CD4-positive, alpha-beta T cell treated with Interleukin-21 for 1 hour (primary cell): ENCODE results near the gene SETDB1.

Source experiments
- DNase-seq: peaks from one replicate; pipeline ENCODE4 v3.0.0-alpha.2; 2020

Gene SETDB1

DNA sequence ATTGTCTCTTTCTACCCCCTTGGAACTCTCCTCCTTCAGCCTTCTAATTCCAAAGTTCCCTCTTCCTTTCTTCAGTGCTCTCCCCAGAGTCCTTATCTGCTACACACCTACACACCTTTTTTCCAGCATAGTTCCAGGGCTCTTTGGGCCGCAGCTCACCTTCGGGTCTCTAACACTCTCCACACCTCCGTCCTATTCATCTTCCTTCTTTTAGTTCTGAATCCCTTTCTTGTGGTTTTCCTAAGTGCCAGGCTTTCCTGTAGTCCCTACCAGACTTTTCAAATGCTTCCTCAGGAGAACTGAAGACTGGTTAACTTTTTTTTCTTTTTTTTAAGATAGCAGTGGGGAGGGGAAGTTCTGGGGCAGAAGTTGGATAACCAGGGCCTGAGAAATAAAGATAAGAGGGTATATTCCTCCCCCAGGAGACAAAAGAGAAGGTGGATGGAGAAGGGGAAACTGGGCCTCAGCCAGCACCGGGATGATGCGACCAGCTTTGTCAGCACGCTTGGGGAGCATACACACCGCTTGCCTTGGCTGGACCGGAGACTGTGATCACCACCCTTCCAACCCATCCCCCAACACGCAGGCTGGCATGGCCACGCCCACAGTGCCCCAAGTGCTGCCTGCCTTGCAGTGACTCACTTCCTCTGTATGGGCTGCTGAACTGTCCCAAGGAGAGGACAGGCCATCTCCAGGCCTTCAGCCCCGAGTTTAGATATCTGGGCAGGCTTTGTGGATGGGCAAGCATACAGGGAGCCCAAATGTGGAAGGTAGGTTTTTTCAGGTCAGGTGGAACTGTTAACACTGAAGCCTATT, 50.9 kb downstream of the SETDB1 start:
- peak; percentile 84 for DNase-seq

DNA sequence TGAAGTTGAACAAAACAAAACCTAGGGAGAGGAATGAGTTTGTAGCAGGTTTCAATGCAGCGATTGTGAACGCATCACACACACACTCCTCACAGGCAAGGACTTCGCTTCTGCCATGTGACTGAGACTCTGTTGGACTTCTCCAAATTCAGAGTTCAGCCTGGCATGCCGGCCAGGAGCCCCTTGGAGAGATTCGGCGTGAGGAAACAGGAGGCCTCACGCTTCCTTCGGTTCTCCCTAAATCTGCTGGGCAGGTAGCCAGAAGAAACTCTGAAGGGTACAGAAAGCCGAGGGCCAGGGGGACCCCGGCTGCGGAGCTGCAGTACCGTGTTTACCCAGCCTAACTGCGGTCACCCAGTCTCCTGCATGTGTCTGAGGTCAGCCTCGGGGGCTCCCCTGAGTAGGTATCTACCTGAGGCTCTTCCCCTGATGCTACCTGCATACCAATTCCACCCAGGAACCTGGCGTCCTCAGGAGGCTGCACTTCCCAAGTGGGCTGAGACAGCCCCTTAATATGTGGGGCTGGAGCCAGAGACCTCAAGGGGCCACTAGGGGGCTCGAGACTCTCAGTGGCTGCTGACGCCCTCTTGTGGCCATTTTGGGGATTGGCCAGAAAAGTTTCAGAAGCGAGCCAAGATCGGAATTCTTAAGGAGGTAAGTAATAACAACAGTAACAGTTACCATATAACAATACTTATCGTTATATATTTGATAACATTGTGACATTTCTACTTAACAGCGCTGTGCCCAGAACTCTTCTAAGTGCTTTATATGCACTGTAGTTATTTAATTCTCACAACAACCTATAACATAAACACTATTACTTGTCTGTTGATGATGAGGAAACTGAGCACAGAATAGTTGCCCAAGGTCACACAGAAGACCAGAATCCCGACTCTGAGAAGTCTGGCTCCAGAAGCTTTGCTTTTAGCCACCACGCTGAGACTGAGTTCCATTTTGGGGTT, 53.2 kb downstream of the SETDB1 start:
- peak; percentile 91 for DNase-seq

DNA sequence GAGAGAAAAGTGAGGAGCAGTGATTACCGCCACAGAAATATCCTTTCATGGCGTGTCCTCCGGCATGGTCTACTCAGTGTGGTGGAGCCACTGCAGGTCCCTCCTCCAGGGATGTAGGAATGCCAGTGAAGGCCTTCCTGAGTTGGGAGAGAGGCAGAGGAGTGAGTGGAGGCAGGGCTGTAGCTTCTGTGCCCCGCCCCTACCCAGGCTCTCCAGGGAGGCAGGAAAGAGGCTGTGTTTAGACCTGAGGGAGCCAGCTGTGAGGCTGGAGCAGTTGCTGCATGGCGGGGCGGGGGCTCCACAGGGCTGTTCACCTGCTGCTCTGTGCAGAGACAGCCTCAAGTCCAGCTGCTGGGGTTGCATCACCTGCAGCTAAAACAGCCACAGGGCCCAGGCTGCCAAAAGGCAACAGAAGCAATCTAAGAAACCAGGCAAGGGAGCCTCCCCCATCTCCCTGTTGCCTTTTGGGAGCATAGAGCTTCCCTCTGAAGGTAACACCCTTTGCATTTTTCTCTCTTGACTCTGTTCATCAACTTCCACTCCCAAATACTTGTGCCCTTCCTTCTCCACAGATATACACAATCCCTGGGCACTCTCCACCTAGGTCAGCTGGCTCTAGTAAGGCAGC, 55.1 kb downstream of the SETDB1 start:
- no peak for DNase-seq

DNA sequence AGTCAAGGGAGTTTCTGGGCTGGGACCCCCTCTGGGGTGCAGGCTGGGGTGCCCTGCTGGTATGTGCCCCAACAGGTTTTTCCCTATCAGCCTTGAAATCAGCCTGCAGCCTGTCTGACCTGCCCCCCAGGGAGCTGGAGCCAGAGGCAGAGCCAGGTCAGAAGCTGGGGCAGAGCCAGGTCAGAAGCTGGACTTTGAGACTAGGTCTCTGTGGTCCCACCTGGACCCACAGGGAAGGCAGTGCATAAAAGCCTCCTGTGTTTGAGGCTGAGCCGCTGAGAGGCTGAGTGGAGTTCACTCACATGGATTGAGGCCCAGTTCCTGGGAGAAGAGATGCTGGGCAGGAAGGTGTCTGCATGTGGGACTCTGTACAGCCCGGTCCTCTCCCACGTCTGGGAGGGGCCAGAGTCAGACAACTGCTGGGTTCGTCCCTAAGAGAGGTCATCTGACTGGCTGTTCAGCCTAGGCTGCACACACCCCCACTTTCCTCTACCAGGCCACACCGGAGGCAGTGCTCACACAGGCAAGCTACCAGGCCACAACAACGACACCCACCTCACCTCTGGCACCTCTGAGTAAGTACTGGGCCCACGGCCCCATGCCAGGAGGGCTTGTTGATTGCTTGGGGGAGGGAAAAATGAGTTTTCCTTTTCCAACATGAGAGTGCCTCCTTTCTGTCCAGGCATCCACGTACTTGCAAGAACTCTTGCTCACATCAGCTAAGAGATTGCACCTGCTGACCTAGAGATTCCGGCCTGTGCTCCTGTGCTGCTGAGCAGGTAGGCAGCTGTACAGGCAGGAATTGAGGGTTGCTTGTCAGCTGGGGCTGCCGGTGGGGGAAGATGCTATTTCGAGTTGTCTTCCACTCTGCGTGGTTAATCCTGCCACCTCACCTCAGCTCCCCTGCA, 55.9 kb downstream of the SETDB1 start, which contains the start of gene ANXA9:
TSS of gene ANXA9 (plus strand) at position 488 of the 908 bp plus-strand sequence. CDS start 814 bp downstream, outside the sequence.
- no peak for DNase-seq

DNA sequence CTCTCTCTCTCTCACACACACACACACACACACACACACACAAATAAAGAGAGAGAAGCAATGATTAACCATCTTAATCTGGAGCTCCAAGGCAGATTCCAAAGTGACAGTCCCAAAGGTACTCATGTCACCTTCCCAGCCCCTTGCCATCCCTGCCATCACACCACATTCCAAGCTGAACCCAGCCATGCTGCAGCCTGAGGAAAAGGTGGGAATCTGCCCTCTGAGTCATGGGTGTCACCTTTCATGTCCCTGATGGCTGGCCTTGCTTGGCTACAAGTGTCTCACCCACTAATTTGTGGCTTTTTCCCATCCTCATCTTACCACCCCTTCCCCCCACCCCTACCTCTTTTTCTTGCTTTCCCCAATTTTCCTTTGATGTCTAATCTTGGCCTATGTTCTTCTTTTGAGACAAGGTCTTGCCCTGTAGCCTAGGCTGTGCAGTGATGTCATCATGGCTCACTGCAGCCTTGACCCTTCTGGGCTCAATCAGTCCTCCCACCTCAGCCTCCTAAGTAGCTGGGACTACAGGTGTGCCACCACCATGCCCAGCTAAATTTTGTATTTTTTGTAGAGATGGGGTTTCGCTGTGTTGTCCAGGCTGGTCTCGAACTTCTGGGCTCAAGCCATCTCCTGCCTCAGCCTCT, 59.1 kb downstream of the SETDB1 start:
- no peak for DNase-seq

DNA sequence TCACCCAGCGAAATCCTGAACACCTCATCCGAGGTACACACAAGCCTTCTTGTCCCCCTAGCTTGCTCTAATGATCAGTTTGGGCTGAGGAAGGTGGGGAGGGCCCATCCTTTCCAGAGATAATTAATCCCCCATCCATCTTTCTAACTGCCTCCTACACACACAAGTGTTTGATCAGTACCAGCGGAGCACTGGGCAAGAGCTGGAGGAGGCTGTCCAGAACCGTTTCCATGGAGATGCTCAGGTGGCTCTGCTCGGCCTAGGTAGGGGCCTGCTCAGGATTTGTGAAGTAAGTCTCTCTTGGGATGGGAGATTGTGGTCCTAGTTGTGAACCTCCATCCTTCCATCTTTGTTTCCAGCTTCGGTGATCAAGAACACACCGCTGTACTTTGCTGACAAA, 61.8 kb downstream of the SETDB1 start:
- DNase-seq: no peak

DNA sequence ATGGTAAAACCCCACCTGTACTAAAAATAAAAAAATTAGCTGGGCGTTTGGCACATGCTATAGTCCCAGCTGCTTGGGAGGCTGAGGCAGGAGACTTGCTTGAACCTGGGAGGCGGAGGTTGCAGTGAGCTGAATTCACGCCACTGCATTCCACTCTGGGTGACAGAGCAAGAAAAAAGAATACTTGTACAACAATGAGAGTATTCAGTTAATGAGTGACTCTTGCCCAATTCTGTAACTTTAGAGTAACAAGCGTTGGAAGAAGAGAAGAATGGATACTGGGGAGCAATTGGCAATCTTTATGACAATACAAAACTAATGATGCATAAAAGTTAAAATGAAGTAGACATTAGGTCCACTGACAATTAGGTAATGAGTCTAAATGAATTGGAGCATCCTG, 66.5 kb downstream of the SETDB1 start:
- no peak for DNase-seq

DNA sequence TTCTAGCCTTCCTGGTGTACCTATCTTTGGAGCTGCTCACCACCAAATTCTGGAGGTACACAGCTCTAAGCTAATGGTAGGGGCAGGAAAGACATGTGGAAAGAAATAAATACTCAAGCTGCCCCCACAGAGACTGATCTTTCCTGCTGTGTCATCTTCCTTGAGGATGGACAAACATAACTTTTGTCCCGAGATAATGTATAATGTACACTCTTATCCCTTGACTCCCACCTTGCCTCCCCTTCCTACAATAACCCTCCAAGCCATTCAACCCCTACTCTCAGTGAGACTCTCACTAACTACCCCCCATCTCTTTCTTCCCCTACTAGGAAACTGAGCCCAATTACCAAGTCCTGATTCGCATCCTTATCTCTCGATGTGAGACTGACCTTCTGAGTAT, 68.1 kb downstream of the SETDB1 start:
- DNase-seq: no peak

DNA sequence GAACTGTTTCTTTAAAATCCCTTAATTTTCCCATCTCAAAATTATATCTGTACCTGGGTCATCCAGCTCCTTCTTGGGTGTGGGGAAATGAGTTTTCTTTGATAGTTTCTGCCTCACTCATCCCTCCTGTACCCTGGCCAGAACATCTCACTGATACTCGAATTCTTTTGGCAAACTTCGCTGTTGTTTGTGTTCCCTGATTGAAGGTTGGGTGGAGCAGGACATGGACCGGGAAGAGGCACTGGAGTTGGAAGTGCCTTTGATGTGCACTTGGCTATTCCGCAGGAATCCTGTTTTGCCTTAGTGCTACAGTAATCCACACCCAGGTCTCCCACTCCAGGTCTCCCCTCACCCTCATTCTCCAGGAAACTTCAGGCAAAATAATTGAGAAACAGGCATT, 69.3 kb downstream of the SETDB1 start:
- no peak for DNase-seq

DNA sequence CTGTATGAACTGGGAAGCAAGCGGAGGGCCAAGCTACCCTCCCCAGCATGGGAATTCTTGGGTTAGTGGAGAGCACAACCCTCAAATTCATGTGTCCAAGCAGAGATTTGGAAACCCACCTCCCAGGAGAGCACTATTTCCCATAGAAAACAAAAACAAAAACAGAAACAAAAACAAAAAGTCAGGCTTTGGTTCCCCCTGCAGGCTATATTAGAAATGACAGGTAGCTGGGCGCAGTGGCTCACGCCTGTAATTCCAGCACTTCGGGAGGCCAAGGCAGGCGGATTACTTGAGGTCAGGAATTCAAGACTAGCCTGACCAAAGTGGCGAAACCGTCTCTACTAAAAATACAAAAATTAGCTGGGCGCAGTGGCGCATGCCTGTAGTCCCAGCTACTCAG, 69.7 kb downstream of the SETDB1 start:
- DNase-seq: peak; percentile 54

DNA sequence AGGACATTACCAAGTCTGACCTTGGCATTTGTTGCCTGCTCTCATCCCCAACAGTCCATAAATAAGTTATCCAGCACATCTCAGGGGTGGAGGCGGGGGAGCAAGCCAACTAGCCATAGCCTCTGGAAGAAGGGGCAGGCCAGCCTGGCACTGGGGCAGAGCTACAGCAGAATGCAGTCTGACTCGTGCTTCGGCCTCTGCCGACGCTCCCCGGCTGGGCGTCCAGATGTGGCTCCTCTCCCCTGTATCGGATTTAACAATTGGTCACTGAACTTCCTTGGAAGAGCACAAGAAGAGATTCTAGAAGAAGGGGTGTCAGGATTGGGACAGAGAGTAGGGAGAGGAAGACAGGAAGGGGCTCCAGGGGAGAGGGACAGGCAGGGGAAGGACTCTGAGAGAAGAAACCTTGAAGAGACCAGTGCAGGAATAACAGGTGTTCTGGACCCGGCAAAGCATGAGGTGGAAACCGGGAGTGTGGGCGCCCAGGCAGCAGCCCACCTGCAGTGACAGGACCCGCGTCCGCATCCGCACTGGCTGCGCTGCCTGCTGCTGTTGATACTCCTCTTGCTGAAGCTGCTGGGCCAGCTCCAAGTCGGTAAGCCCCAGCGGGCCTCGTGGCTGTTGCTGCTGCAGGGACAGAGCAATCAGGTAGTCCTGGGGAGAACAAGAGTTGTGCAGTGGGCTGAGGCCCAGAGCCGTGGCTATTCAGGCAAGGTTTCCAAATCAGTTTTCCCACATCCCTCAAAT, 71.1 kb downstream of the SETDB1 start:
- DNase-seq: no peak

DNA sequence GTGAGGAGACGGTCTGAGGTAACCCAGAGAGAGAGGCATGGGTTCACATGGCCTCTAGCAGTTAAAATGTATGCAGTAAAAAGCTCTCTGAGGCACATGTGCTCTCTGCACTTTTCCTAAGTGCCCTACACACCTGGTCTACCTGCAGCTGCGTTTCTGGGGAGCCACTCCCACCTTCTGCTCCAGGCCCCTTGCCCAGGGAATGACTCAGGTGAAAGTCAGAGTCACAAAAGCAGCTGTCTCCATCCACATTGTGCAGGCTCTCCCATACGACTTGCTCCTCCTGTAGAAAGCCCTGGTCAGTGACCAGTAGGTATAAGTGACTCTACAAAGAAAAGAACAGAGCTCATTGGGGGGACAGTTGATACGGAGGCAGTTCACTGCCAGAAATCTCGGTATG, 71.8 kb downstream of the SETDB1 start:
- DNase-seq: no peak

DNA sequence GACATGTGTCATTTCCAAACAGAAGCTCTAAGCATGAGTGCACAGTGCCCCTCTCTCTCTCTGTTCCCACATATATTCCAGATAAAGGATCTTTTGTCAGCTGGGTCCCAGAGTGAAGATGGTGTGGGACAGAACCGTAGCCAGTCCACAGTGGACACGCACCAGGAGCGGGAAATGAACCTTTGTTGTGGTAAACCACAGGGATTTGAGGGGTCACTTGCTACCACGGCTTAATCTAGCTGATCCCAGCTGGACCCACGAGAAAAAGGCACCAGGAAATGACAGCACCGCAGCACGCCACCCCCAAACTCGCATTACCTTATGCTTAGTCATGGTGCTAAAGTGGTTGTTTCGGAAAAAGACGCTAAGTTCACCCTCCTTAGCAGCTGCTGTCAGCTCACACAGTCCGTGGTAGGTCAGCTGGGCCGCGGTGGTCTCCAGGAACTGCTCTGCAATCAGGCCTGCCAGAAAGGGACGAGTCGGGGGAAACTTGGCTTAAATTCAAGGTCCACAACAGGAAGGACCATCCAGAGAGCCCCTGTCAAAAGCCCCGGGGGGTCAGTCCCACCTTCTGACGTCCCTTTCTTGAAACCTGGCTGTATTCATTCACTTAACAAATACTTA, 73.0 kb downstream of the SETDB1 start:
- DNase-seq: no peak

DNA sequence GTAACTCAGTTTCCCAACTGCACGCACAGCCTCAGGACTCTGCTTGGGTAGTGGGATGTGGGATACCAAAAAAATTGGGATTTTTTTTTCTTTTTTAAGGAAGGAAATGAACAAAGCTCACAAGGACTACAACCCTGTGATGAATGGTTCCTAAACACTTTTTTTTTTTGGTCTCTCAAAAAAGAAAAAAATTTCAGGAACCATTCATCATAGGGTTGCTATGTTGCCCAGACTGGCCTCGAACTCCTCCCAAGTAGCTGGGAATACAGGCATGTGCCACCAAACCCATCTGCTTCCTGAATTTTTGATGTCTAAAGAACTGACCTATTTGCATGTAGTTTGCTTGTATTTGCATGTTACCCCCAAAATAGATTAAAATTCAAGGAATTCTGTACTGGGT, 73.8 kb downstream of the SETDB1 start:
- DNase-seq: no peak

DNA sequence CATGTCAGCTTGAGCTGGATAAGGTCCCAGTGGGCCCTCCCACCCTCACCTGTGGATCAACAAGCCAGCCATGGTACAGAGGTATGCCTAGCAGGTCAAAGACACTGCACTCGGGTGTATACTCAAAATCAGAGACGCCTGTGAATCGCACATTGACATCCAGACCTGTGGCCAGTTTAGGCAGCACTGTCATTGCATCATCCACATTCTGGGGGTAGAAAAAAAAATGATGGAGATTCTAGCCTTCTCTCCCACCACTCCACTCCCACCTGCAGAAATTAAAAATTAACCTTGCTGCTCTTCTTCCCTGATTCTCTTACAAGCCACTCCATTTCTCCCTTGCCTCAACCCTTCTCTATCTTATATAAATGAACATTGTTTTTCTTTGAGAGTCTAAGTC, 74.2 kb downstream of the SETDB1 start:
- no peak for DNase-seq

DNA sequence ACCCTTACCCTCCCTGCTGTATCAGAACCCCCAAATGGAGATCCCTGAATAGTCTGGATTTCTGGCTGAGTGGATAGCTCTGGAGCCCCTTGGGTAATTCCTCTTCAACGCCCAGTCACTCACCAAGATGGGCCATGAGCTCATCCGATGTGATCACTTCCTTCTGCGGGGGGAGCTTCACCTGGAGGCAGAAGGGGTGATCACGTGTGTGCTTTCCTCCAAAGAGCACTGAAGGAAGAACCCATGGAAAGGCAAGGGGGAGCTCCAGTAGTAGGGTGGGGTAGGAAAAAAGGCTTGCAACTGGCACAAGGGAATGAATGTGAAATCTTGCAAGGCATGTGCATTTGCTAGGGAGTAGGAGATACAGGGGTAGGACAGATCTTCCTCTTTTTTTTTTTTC, 75.4 kb downstream of the SETDB1 start:
- no peak for DNase-seq

DNA sequence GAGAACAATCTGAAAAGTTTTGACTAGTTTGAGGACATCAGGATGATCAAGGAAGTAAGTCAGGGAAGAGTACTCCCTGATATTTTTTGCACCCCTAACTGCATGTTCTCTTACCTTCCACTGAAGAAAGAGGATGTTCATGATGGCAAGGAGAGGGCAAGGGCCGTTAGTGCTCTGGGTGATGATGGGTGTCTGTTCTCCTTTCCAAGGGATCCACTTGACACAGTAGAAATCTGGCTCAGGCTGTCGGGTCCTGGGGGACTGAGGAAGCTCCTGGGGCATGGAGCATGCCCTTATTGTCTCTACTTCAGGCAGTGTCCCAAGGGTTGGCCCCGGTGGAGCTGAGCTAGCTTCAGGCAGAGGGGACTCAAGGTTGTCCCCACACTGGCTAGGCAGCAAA, 75.9 kb downstream of the SETDB1 start:
- no peak for DNase-seq

DNA sequence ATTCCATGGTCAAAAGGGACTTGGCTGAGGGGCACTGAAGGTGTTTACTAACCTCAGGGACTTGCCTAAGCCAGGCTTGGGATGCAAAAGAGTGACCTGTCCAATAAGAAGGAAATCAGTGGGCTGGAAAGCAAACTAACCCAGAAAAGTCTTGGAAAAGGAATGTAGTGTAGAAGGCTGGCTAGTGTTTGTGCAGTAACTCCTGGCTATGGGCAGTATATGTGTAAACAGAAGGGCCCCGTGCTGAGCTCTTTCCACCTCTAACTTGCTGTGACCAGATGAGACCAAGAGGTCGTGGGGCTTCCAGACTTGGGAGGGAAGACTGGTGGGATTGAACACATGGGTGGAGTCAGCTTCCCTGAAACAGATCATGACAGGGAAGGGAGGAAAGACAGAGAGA, 76.4 kb downstream of the SETDB1 start:
- DNase-seq: no peak

DNA sequence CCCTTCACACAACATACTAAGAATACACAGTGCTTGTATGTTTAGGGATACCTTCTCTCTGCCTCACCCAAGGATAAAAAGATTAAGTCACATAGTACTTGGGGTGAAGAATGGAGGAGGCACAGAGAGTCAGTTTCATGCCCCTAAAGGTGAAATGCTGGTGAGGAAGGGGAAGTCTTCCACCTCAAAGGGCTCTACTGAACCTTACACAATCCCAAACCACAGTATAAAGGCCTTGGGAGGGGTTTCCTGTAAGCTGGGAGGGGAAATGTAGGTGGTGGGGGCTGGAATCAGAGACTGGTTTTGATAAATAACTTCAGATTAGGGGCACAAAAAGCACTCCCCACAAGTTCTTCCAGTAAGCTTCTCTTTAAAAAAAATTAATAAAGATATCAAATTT, 77.0 kb downstream of the SETDB1 start:
- DNase-seq: peak; percentile 51

DNA sequence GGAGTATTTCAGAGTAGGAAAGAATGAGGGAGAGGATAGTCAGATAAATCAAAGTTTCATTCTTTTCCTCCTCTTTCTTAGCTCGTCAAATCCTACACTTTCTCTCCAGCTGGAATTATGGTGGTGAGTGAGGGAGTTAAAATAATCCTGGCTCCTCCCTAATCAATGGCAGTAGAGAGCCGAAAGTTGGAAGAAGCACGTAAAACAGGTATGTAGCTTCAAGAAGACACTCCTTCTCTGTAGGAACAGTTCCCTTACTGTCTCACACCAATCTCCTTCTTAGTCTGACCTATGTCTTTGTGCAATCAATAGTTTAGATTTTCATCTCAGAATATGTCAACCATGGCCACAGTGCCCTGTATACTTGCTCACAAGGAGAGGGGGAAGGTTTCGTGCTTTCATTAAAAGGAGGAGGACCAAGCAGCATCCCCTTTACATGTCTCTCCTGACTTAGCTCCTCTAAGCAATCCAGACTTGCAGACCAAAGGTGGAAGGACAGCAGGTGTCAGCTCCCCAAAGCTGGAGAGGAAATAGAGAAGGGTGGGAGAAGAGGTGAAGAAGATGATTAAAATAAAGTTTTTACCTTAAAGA, 79.7 kb downstream of the SETDB1 start:
- no peak for DNase-seq
